RWPE1 (cell line): ENCODE measurements around the gene PTPRD.
A peak's percentile ranks its signal among the peaks of the same experiment; 100 is the strongest.

Source experiments
- CTCF ChIA-PET: fragments of 350-600 bp; sonication (Branson Sonifier 250); formaldehyde crosslinking; extraction: SDS; loops from one replicate; lab custom pipeline; 2021; lab: Yijun Ruan, JAX
- POLR2A ChIA-PET: fragments of 400-600 bp; formaldehyde crosslinking; extraction: SDS; loops from one replicate; lab custom pipeline; 2020; ENCODE audit warnings: antibody characterized with exemption; ENCODE audit not compliant: low non-redundant PET; lab: Yijun Ruan, JAX
- DNase-seq: peaks from one replicate; pipeline ENCODE4 v3.0.0; 2012; ENCODE audit warnings: low spot score
- H3K27ac ChIP-seq: fragments of 450-650 bp; 2 replicates; pipeline ENCODE4 v1.5.1; 2017
- CTCF ChIP-seq: fragments of 450-650 bp; conservative IDR thresholded peaks from 2 replicates; pipeline ENCODE4 v1.5.1; 2017; ENCODE audit warnings: low read depth, mild to moderate bottlenecking

The PTPRD gene

GRCh38 chr9:10054456-10054855, 558.3 kb downstream of the PTPRD start:
- CTCF ChIA-PET = no interaction called here
- H3K27ac ChIP-seq = no peak overlapping the region
- no peak for DNase-seq
- POLR2A ChIA-PET = no interaction called here
- no peak for TF ChIP-seq CTCF

- no peak for DNase-seq
- no peak for TF ChIP-seq CTCF
- H3K27ac ChIP-seq = no peak overlapping the region
- POLR2A ChIA-PET = no interaction called here
- CTCF ChIA-PET = interaction anchor here (0.5 kb wide), 1 partner anchor 1077 kb away, joined by 6 read pairs; no protein-coding TSS in a partner anchor
Measured at GRCh38 chr9:10052916-10053315, 559.9 kb downstream of the PTPRD start.

- no peak for TF ChIP-seq CTCF
- CTCF ChIA-PET = no interaction called here
- POLR2A ChIA-PET = no interaction called here
Measured at GRCh38 chr9:10052181-10052580, 560.6 kb downstream of the PTPRD start.

GRCh38 chr9:10050016-10050415, 562.8 kb downstream of the PTPRD start:
- H3K27ac ChIP-seq = no peak overlapping the region
- POLR2A ChIA-PET = no interaction called here
- peak; percentile 2 for DNase-seq
- CTCF ChIA-PET = no interaction called here
- TF ChIP-seq CTCF = no peak

More at GRCh38 chr9:10052181-10052580, 560.6 kb downstream of the PTPRD start:
- no peak overlapping the region for H3K27ac ChIP-seq
- no peak for DNase-seq

GRCh38 chr9:10048994-10049393, 563.8 kb downstream of the PTPRD start:
- no peak overlapping the region for H3K27ac ChIP-seq
- no peak for DNase-seq
- ChIA-PET POLR2A (no interaction called here), CTCF (no interaction called here)
- no peak for TF ChIP-seq CTCF

- peak; percentile 71 for TF ChIP-seq CTCF
- POLR2A ChIA-PET = no interaction called here
- no peak for DNase-seq
- CTCF ChIA-PET = interaction anchor here (0.6 to 2.1 kb wide), 5 partner anchors 13 to 871 kb away, joined by 3 to 9 read pairs (median 3); no protein-coding TSS in a partner anchor
- H3K27ac ChIP-seq = no peak overlapping the region
Measured at GRCh38 chr9:10045598-10045997, 567.2 kb downstream of the PTPRD start.
